Right ventricle myocardium inferior (tissue), 1 donor: ENCODE results near the gene ALAS1. TPM values are rescaled to one million over a fixed set of nuclear protein-coding genes. Genes with fewer than 3 reads are reported as not detected.

Experiments
- ATAC-seq: fragments of 200-7000 bp; cut with Tn5 transposase; one replicate; pipeline ENCODE4 v1.9.1; 2020; ENCODE audit warnings: mild to moderate bottlenecking, moderate library complexity
- DNase-seq: peaks from one replicate; pipeline ENCODE4 v3.0.0; 2021; ENCODE audit errors: missing footprints
- intact Hi-C: fragments of 100-400 bp; cut with DNase I; formaldehyde crosslinking; loops from one replicate; pipeline ENCODE4 v1.11.0; 2022
- total RNA-seq: library from RNA; stranded (reverse); fragmentation: NEBNext Ultra II Directional; extraction: Animal tissue kit (Norgen Biotek cat#: 25700); gene quantifications from one replicate; pipeline ENCODE4 v1.2.1, GENCODE V29; 2021
- donor health status: DM: no; HTN: yes; CAD: no; lungs with severe emphysema.

The ALAS1 gene
- total RNA-seq, 1 donor from 2014 or later, result 186 TPM

GRCh38 chr3:52213901-52214300 lies 15.9 kb downstream of the ALAS1 start:
- intact Hi-C loops, result no loop called here
- ATAC-seq, result no peak

GRCh38 chr3:52215351-52215750 lies 17.4 kb downstream of the ALAS1 start:
- ATAC-seq (no peak), DNase-seq (no peak)
- intact Hi-C loops, result no loop called here

More at GRCh38 chr3:52213901-52214300, 15.9 kb downstream of the ALAS1 start:
- no peak for DNase-seq

- no peak for DNase-seq
- intact Hi-C loops, result loop anchor here (2.0 kb wide), 1 partner anchor 62 kb away; the partner anchor contains the start of gene POC1A
Observed at GRCh38 chr3:52216585-52217408, 18.8 kb downstream of the ALAS1 start.

GRCh38 chr3:52217409-52217805 lies 19.4 kb downstream of the ALAS1 start:
- intact Hi-C loops, result loop anchor here (2.0 kb wide), 1 partner anchor 63 kb away; the partner anchor contains the start of gene POC1A
- DNase-seq, result no peak
- no peak for ATAC-seq

More at GRCh38 chr3:52216585-52217408, 18.8 kb downstream of the ALAS1 start:
- ATAC-seq, result peak; percentile 61

GRCh38 chr3:52218026-52218425 lies 20.1 kb downstream of the ALAS1 start:
- no peak for DNase-seq
- intact Hi-C loops, result no loop called here
- no peak for ATAC-seq

GRCh38 chr3:52218454-52218853 lies 20.5 kb downstream of the ALAS1 start:
- DNase-seq (no peak), ATAC-seq (no peak)
- intact Hi-C loops, result no loop called here

GRCh38 chr3:52218937-52219650 lies 21.1 kb downstream of the ALAS1 start:
- DNase-seq (no peak), ATAC-seq (no peak)
- intact Hi-C loops, result no loop called here

GRCh38 chr3:52220380-52221026 lies 22.5 kb downstream of the ALAS1 start:
- ATAC-seq, result peak; percentile 80
- peak; percentile 90 for DNase-seq
- intact Hi-C loops, result no loop called here

GRCh38 chr3:52221141-52221562 lies 23.2 kb downstream of the ALAS1 start:
- no peak for DNase-seq
- no peak for ATAC-seq
- intact Hi-C loops, result no loop called here

- DNase-seq (no peak), ATAC-seq (no peak)
- intact Hi-C loops, result no loop called here
Observed at GRCh38 chr3:52221563-52222318, 23.8 kb downstream of the ALAS1 start.

- ATAC-seq, result no peak
- DNase-seq, result no peak
- intact Hi-C loops, result no loop called here
Observed at GRCh38 chr3:52222319-52223221, 24.6 kb downstream of the ALAS1 start.

GRCh38 chr3:52223449-52224408 lies 25.8 kb downstream of the ALAS1 start:
- no peak for ATAC-seq
- no peak for DNase-seq
- intact Hi-C loops, result no loop called here

GRCh38 chr3:52225452-52226228 lies 27.7 kb downstream of the ALAS1 start, which contains the start of gene TLR9:
Gene TLR9, minus strand, starts transcription at chr3:52225645. Its CDS starts 116 bp downstream, at chr3:52225529.
- intact Hi-C loops, result no loop called here
- ATAC-seq (no peak), DNase-seq (no peak)

GRCh38 chr3:52226229-52226817 lies 28.4 kb downstream of the ALAS1 start:
- no peak for ATAC-seq
- intact Hi-C loops, result no loop called here
- DNase-seq, result peak; percentile 62

GRCh38 chr3:52227117-52227516 lies 29.2 kb downstream of the ALAS1 start:
- intact Hi-C loops, result no loop called here
- DNase-seq, result peak; percentile 11

More at GRCh38 chr3:52227117-52227516, 29.2 kb downstream of the ALAS1 start:
- ATAC-seq, result no peak
